ENCODE measurements around the gene P2RY8.

Gene P2RY8

GRCh38 chrX:1462596-1463251, 74.3 kb downstream of the P2RY8 start:
- H3K27ac ChIP-seq: no peak overlapping the region
- no peak for TF ChIP-seq CTCF (conservative IDR thresholded peaks at IDR 0.05)

GRCh38 chrX:1462110-1462509, 74.9 kb downstream of the P2RY8 start:
- H3K27ac ChIP-seq: no peak overlapping the region
- TF ChIP-seq CTCF (conservative IDR thresholded peaks at IDR 0.05): no peak

GRCh38 chrX:1455948-1456280, 81.1 kb downstream of the P2RY8 start:
- H3K27ac ChIP-seq: no peak overlapping the region
- no peak for TF ChIP-seq CTCF (conservative IDR thresholded peaks at IDR 0.05)

- H3K27ac ChIP-seq: no peak overlapping the region
- TF ChIP-seq CTCF (conservative IDR thresholded peaks at IDR 0.05): peak; percentile 98
These were observed 82.8 kb downstream of the P2RY8 start for GRCh38 chrX:1453951-1454785.

- no peak for TF ChIP-seq CTCF (conservative IDR thresholded peaks at IDR 0.05)
- H3K27ac ChIP-seq: peak overlapping the region; percentile 59
These were observed 83.6 kb downstream of the P2RY8 start for GRCh38 chrX:1453395-1453783.

GRCh38 chrX:1452516-1453394, 84.2 kb downstream of the P2RY8 start, which contains the start of gene ASMTL:
Gene ASMTL, minus strand, starts transcription at chrX:1452909. Its CDS starts 69 bp downstream, at chrX:1452840.
- TF ChIP-seq CTCF (conservative IDR thresholded peaks at IDR 0.05): no peak
- H3K27ac ChIP-seq: peak within 1 kb of the TSS; percentile 75
